ENCODE measurements around the gene SCT.

The SCT gene

DNA sequence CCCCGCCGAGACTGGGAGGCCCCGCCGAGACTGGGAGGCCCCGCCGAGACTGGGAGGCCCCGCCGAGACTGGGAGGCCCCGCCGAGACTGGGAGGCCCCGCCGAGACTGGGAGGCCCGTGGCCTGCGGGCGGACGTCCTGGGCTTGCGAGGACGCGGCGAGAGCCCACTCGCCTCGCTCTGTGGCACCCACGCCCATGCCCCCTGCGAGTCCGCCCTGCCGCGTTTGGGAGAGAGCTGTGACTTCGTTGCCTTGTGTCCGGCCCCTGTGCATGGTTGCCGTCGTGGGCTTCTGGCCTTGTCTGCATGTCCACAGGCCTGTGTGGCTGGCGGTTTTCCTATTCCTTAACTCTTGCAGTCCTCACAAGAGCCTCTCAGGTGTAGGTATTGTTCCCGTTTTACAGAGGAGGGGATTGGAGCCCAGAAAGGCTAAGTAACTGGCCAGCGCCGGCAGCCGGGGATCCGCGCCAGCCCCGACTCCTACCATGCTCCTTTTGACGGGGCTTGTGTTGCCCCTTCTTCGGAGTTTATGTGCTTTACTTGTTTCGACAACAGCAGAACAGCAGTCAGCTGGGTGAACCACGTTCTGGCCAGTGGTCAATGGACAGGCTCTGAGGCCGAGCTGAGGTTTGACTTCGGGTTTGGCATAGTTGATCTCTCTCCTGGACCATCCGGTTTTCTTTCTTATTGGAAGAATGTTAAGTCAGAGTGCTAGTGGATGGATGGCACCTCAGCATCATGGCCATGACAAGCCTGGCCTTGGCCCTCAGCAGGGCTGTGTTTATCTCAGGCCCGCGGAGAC is 50.0 kb downstream of the SCT start:
- DNase-seq (ENCODE audit: low read depth) = no peak
- H3K4me3 ChIP-seq (ENCODE audit: low read length) = peak overlapping the region; percentile 93
- TF ChIP-seq, protein P1, sequence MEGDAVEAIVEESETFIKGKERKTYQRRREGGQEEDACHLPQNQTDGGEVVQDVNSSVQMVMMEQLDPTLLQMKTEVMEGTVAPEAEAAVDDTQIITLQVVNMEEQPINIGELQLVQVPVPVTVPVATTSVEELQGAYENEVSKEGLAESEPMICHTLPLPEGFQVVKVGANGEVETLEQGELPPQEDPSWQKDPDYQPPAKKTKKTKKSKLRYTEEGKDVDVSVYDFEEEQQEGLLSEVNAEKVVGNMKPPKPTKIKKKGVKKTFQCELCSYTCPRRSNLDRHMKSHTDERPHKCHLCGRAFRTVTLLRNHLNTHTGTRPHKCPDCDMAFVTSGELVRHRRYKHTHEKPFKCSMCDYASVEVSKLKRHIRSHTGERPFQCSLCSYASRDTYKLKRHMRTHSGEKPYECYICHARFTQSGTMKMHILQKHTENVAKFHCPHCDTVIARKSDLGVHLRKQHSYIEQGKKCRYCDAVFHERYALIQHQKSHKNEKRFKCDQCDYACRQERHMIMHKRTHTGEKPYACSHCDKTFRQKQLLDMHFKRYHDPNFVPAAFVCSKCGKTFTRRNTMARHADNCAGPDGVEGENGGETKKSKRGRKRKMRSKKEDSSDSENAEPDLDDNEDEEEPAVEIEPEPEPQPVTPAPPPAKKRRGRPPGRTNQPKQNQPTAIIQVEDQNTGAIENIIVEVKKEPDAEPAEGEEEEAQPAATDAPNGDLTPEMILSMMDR (IDR thresholded peaks at IDR 0.05; ENCODE audit: insufficient read depth, low read depth, low read length, missing control alignments) = no peak

Measured in epithelial cell of esophagus (primary cell).